Erythroblast (primary cell): Measurements from ENCODE around the gene TMEM182.

Experiments used
- GATA1 ChIP-seq: IDR thresholded peaks from 2 replicates; pipeline ENCODE4 v1.6.1; 2011; ENCODE audit warnings: low read depth, mild to moderate bottlenecking, control low read depth, low read length, moderate library complexity
- POLR2A ChIP-seq: IDR thresholded peaks from 2 replicates; pipeline ENCODE4 v1.6.1; 2011; ENCODE audit warnings: mild to moderate bottlenecking, low read length

DNA sequence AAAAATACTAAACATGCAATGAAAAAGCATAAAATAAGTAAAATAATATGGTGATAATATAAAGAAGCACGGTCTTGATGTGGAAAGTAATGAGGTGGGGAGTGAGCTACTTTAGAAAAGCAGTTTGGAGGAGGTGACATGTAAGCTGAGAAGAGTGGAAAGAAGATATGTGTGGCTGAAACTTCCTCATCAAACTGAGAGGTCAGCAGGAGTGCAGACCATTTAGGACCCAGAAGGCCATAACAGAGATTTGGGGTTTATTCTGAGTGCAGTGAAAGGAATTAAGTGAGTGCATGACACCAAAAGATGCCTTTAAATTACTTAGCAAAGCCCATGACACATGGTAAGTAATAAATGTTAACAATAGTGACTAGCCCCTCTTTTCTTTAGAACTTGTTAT lies 24.4 kb upstream of the TMEM182 start:
- TF ChIP-seq POLR2A = no peak
- TF ChIP-seq GATA1 = no peak
